Measurements from ENCODE around the gene DYRK3.
A peak's percentile ranks its signal among the peaks of the same experiment; 100 is the strongest.

Gene DYRK3

DNA sequence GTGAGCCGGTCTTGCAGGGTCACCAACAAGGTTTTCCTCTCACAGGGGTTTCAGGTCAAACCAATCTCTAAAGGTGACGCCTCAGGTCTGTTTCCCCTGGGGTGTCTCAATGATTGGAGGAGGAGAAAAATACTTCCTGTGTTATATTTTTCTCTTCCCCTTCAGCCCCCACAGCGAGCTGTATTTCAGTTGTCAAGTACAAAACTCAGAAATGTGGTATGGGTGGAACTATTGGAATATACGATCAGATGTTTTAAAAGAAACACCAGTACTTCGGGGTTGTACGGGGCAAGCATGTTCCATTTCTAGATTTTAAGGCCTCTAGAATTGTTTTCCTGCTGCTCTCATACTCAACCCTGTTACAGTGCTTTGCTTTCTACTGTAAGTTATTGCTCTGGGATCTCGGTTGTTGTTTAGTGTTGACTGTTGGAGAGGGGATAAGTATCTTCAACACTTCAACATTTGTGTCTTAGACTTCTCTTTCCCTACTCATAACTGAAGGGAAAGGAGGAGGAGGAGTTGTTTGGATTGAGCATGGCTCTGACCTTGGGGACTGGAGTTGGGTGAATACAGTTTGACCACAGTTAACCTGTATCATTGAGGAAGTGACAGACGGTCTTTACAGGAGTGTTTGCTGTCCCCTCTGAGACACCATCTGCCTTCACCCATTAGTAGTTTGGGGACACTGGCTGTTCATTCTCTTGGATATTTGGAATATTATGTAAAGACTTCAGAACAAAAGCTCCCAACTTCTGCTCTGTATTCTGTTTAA lies 51.3 kb downstream of the DYRK3 start:
- Histone ChIP-seq H3K36me3 (ENCODE audit: insufficient read depth, low read length) (no peaks in the 10 kb centered on the region), H3K4me2 (ENCODE audit: insufficient read depth, low read length) (peak overlapping the region; percentile 89), H3K27ac (ENCODE audit: low read length) (peak overlapping the region; percentile 11; the same call in 1 of the 2 replicates), H3K79me2 (ENCODE audit: insufficient read depth, low read length) (peaks cover 53% of the 10 kb centered on the region), H3K9me3 (ENCODE audit: insufficient read depth, low read length, severe bottlenecking) (no peaks in the 10 kb centered on the region), H3K9ac (ENCODE audit: low read depth, low read length) (peak overlapping the region; percentile 70), H3K27me3 (ENCODE audit: insufficient read depth, low read length, poor library complexity) (peaks cover 34% of the 10 kb centered on the region), H2AFZ (ENCODE audit: low read depth, low read length) (peak overlapping the region; percentile 25; the same call in 1 of the 2 replicates), H3K4me3 (ENCODE audit: low read depth in 1 of 2, low read length in 2 of 2) (peak overlapping the region; percentile 87; a peak in 3 of 4 replicates), H3K4me1 (ENCODE audit: insufficient read depth, low read length) (peaks cover 28% of the 10 kb centered on the region), H4K20me1 (ENCODE audit: insufficient read depth, low read length) (peaks cover 48% of the 10 kb centered on the region)
- TF ChIP-seq EZH2 (IDR thresholded peaks at IDR 0.05; ENCODE audit: borderline replicate concordance, low read depth, low read length, severe bottlenecking), result no peak
- TF ChIP-seq, protein P1, sequence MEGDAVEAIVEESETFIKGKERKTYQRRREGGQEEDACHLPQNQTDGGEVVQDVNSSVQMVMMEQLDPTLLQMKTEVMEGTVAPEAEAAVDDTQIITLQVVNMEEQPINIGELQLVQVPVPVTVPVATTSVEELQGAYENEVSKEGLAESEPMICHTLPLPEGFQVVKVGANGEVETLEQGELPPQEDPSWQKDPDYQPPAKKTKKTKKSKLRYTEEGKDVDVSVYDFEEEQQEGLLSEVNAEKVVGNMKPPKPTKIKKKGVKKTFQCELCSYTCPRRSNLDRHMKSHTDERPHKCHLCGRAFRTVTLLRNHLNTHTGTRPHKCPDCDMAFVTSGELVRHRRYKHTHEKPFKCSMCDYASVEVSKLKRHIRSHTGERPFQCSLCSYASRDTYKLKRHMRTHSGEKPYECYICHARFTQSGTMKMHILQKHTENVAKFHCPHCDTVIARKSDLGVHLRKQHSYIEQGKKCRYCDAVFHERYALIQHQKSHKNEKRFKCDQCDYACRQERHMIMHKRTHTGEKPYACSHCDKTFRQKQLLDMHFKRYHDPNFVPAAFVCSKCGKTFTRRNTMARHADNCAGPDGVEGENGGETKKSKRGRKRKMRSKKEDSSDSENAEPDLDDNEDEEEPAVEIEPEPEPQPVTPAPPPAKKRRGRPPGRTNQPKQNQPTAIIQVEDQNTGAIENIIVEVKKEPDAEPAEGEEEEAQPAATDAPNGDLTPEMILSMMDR (IDR thresholded peaks at IDR 0.05; ENCODE audit: borderline replicate concordance, extremely low read depth, low read length, poor library complexity, severe bottlenecking), result no peak
- ATAC-seq (ENCODE audit: insufficient read depth, low read depth) (peak; percentile 4; the same call in 1 of the 3 replicates), DNase-seq (no peak)

DNA sequence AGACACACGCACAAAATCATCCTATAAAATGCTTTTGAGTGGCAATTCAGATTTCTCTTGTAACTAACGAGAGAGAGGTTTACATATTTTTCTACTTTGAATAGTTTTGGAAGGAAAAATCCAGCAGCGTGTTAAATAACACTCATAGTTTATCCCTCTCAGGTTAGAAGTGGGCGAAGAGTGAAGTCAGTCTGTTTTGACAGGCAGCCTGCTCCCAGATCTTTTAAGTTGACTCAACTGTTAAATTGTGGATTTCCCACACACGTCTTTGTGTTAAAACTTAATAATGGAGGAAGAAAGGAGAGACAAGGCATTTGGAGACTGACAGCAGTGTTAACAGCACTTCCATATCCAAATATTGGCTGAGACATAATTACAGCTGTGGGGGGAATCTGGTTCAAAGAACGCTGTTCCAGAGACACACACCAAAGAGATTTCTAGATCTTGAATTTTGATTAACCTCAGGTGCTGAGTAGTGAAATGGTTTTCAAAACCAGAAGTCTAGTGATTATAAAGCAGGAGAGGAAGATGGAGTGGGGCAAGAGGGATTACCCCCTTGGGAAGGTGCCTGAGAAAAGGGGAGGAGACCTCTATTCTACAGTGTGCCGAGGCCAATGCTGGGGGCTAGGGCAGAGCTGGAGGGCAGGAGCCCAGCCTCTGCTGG lies 52.0 kb downstream of the DYRK3 start:
- DNase-seq, result no peak
- Histone ChIP-seq H3K79me2 (ENCODE audit: insufficient read depth, low read length) (peaks cover 59% of the 10 kb centered on the region), H3K9ac (ENCODE audit: low read depth, low read length) (no peak overlapping the region), H2AFZ (ENCODE audit: low read depth, low read length) (no peak overlapping the region), H3K36me3 (ENCODE audit: insufficient read depth, low read length) (no peaks in the 10 kb centered on the region), H3K9me3 (ENCODE audit: insufficient read depth, low read length, severe bottlenecking) (no peaks in the 10 kb centered on the region), H4K20me1 (ENCODE audit: insufficient read depth, low read length) (peaks cover 55% of the 10 kb centered on the region), H3K27ac (ENCODE audit: low read length) (no peak overlapping the region), H3K4me3 (ENCODE audit: low read depth in 1 of 2, low read length in 2 of 2) (peak overlapping the region in 1 of 2 experiments; percentile 87; a peak in 1 of 4 replicates), H3K4me2 (ENCODE audit: insufficient read depth, low read length) (peak overlapping the region; percentile 89), H3K4me1 (ENCODE audit: insufficient read depth, low read length) (peaks cover 28% of the 10 kb centered on the region), H3K27me3 (ENCODE audit: insufficient read depth, low read length, poor library complexity) (peaks cover 28% of the 10 kb centered on the region)
- TF ChIP-seq, protein P1 (IDR thresholded peaks at IDR 0.05; ENCODE audit: borderline replicate concordance, extremely low read depth, low read length, poor library complexity, severe bottlenecking), result no peak
- TF ChIP-seq EZH2 (IDR thresholded peaks at IDR 0.05; ENCODE audit: borderline replicate concordance, low read depth, low read length, severe bottlenecking), result no peak
- no peak for ATAC-seq (ENCODE audit: insufficient read depth, low read depth)

DNA sequence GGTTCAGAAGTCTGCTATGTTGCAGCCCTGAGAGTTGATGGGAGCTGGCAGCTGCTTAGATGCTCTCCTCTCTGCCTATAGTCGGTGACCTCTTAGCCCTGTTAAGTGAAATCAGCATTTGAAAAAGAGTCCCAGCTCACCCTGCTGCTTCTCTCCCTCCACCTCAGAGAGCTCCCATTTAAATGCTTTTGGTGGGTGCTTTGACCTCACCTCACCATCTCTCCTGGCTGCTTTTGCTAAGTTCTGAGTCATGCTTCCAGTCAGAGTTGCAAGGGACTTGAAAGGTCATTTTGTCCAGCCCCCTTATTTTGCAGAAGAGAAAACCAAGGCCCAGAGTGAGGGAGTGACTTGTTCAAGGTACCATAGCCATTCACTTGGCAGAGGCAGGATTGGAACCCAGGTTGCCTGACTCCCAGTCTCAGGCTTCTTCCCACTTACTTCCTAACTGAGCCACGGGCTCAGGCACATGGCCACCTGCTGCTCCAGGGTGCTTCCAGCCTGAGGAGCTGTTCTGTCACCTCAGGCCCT lies 52.6 kb downstream of the DYRK3 start:
- no peak overlapping the region for H3K4me3 ChIP-seq (ENCODE audit: low read depth in 1 of 2, low read length in 2 of 2)
- H3K4me1 ChIP-seq (ENCODE audit: insufficient read depth, low read length), result peaks cover 28% of the 10 kb centered on the region
- peaks cover 63% of the 10 kb centered on the region for H3K79me2 ChIP-seq (ENCODE audit: insufficient read depth, low read length)
- H3K36me3 ChIP-seq (ENCODE audit: insufficient read depth, low read length), result no peaks in the 10 kb centered on the region
- H3K27ac ChIP-seq (ENCODE audit: low read length), result no peak overlapping the region
- no peak for TF ChIP-seq EZH2 (IDR thresholded peaks at IDR 0.05; ENCODE audit: borderline replicate concordance, low read depth, low read length, severe bottlenecking)
- TF ChIP-seq, protein P1 (IDR thresholded peaks at IDR 0.05; ENCODE audit: borderline replicate concordance, extremely low read depth, low read length, poor library complexity, severe bottlenecking), result no peak
- H4K20me1 ChIP-seq (ENCODE audit: insufficient read depth, low read length), result peaks cover 61% of the 10 kb centered on the region
- peaks cover 25% of the 10 kb centered on the region for H3K27me3 ChIP-seq (ENCODE audit: insufficient read depth, low read length, poor library complexity)
- H2AFZ ChIP-seq (ENCODE audit: low read depth, low read length), result no peak overlapping the region
- ATAC-seq (ENCODE audit: insufficient read depth, low read depth) (no peak), DNase-seq (no peak)
- H3K9ac ChIP-seq (ENCODE audit: low read depth, low read length), result no peak overlapping the region
- no peaks in the 10 kb centered on the region for H3K9me3 ChIP-seq (ENCODE audit: insufficient read depth, low read length, severe bottlenecking)
- H3K4me2 ChIP-seq (ENCODE audit: insufficient read depth, low read length), result peak overlapping the region; percentile 15; the same call in 1 of the 2 replicates

Measured in DND-41 (cell line).